Naive thymus-derived CD8-positive, alpha-beta T cell (primary cell): Measurements from ENCODE around the gene HSP90AA1. TPM values are rescaled to one million over a fixed set of nuclear protein-coding genes. Genes with fewer than 3 reads are reported as not detected.

Experiments used
- polyA plus RNA-seq, 3 donors: library from polyadenylated mRNA; unstranded; fragments of 300-500 nt; fragmentation: Illumina TruSeq; gene quantifications; one replicate each; pipeline ENCODE4 v1.2.3, GENCODE V29; 2021
- total RNA-seq, 8 experiments: library from RNA in 2 of 8; stranded (reverse) in 2 of 8; gene quantifications; one replicate each; pipeline ENCODE4 v1.2.3 and lab custom pipeline; 2021 to 2026

The HSP90AA1 gene
- total and polyA plus RNA-seq, 5 experiments from 2014 or later = 356 to 445 (median 401) TPM

Other genes with a start within 250 kb of the HSP90AA1 start
- gene DYNC1H1, start 122.5 kb downstream of the HSP90AA1 start, total RNA-seq = 100 to 1,000 TPM; 257 to 278 TPM
- 10 to 100 TPM; 23.4 to 42.0 (median 30.5) TPM for gene DYNC1H1, start 122.5 kb downstream of the HSP90AA1 start, polyA plus RNA-seq
- 10 to 100 TPM; 50.0 to 56.9 TPM for gene WDR20, start 52.9 kb upstream of the HSP90AA1 start, total RNA-seq
- 10 to 100 TPM; 11.3 to 15.0 (median 12.9) TPM for gene WDR20, start 52.9 kb upstream of the HSP90AA1 start, polyA plus RNA-seq
- 1 to 10 TPM; 2.6 to 4.0 TPM for gene MOK, start 218.1 kb upstream of the HSP90AA1 start, total RNA-seq
- 1 to 10 TPM; 1.1 to 2.7 (median 1.8) TPM for gene MOK, start 218.1 kb upstream of the HSP90AA1 start, polyA plus RNA-seq
- 10 to 100 TPM; 17.6 to 19.5 TPM for gene ZNF839, start 232.7 kb upstream of the HSP90AA1 start, total RNA-seq
- 1 to 10 TPM; 4.3 to 7.2 (median 6.6) TPM for gene ZNF839, start 232.7 kb upstream of the HSP90AA1 start, polyA plus RNA-seq